ENCODE results near the gene ST3GAL3. TPM values are rescaled to one million over a fixed set of nuclear protein-coding genes. Genes with fewer than 3 reads are reported as not detected.

The ST3GAL3 gene
- total and polyA plus RNA-seq, 10 of the 15 experiments (the other 5 are each of a cell fraction or from before 2014, with no cell fraction given), result 1.2 to 19.3 (median 11.0) TPM

DNA sequence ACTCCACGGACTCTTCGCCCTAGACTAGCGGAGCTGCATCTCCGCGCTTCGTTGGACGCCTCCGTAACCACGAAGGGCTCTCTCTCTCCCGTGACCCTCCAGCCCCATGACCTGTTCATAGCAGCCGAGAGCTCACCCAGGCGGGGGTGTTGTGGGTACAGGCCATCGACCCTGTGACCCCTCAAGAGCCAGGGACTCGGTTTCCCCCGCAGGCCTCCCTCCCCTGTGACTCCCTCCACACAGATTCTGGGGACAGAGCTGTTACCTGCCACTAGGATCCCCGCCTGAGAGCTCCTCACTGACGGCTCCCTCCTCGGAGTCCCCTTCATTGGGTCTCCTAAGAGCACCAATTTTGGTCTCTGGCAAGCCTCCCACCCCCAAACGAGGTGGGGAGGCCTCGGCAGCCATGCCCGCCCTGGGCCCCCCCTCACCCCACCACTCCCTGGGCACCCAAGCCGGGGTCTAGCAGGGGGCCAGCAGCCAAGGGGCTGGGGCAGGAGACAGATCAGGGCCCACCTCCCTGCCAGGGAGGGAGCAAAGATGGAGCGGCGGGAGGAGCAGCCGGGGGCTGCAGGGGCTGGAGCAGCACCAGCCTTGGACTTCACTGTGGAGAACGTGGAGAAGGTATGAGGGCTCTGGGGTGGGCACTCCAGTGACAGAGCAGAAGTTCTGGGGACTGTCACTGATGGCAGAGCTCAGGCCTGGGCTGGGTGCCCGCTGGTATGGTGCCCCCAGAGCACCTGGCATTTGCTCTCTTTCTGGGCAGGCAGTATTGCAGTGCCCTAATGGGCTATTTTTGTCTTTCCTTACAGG is 239.9 kb downstream of the ST3GAL3 start:
- Histone ChIP-seq H3K27ac (ENCODE audit: control insufficient read depth, insufficient read depth) (peak overlapping the region; percentile 93), H4K20me1 (ENCODE audit: control insufficient read depth, insufficient read depth) (no peaks in the 10 kb centered on the region), H3K4me3 (peak overlapping the region; percentile 94), H3K27me3 (replicated peaks in 1 of 2; ENCODE audit: control insufficient read depth in 2 of 2, insufficient read depth in 2 of 2, low read length in 1 of 2) (no peaks in the 10 kb centered on the region), H3K4me2 (ENCODE audit: control insufficient read depth, insufficient read depth) (peak overlapping the region; percentile 98), H2AFZ (ENCODE audit: control insufficient read depth, low read depth, low read length) (peak overlapping the region; percentile 99), H3K36me3 (ENCODE audit: control insufficient read depth in 2 of 2, insufficient read depth in 2 of 2, low read length in 1 of 2) (0 out of 4 replicates have a peak, but pooled peaks cover 0 to 4% of the 10 kb centered on the region in 2 experiments), H3K9ac (ENCODE audit: control insufficient read depth, insufficient read depth, low read length) (peak overlapping the region; percentile 85), H3K79me2 (ENCODE audit: control insufficient read depth, insufficient read depth, low read length) (peaks cover 23% of the 10 kb centered on the region), H3K4me1 (ENCODE audit: control insufficient read depth, insufficient read depth, low read length) (peaks cover 10% of the 10 kb centered on the region), H3K9me3 (replicated peaks; ENCODE audit: control insufficient read depth, insufficient read depth, low read length) (no peaks in the 10 kb centered on the region)
- in situ Hi-C loops (cut with MboI), result no loop called here
- DNase-seq (ENCODE audit: low read depth, low spot score), result no peak
- intact Hi-C loops (cut with micrococcal nuclease; ENCODE audit: unreplicated experiment), result loop anchor here (2.0 to 5.0 kb wide), 4 partner anchors 28 to 296 kb away; partner anchors contain the start of genes ATP6V0B, KDM4A and ST3GAL3
- WGBS (ENCODE audit: insufficient coverage, insufficient replicate concordance, low lambda C conversion rate, missing lambda C conversion rate), result 1% methylated on average over 27 of the region's 27 CpGs
- POLR2A ChIA-PET, result interaction anchor here (0.6 to 3.4 kb wide), 5 partner anchors 23 to 548 kb away, joined by 3 to 18 read pairs (median 4); partner anchors contain the start of gene ATP6V0B
- BruUV-seq (replicated peaks), result TSS peak; percentile 79
- SMC1A ChIA-PET (ENCODE audit: uncharacterized antibody, unreplicated experiment), result interaction anchor here (0.5 to 7.2 kb wide), 5 partner anchors 13 to 296 kb away, joined by 3 to 100 read pairs (median 7); partner anchors contain the start of gene ARTN
- RAD21 ChIA-PET (ENCODE audit: unreplicated experiment), result interaction anchor here (0.9 to 5.8 kb wide), 6 partner anchors 12 to 297 kb away, joined by 4 to 78 read pairs (median 11); partner anchors contain the start of genes ARTN, ATP6V0B and KDM4A
- peak; percentile 23 for FAIRE-seq
- ATAC-seq, result no peak
- CTCF ChIA-PET, result interaction anchor here (0.6 to 10.4 kb wide), 10 partner anchors 14 to 296 kb away, joined by 3 to 167 read pairs (median 4); partner anchors contain the start of genes ARTN and DPH2
- TF ChIP-seq RBBP5 (conservative IDR thresholded peaks at IDR 0.05) (no peak), RB1 (IDR thresholded peaks at IDR 0.05; ENCODE audit: borderline replicate concordance) (no peak), ZSCAN29 (IDR thresholded peaks at IDR 0.05) (no peak), SKIL (IDR thresholded peaks at IDR 0.05; ENCODE audit: low read depth, poor library complexity, severe bottlenecking) (no peak), MEF2B (IDR thresholded peaks at IDR 0.05; ENCODE audit: partially characterized antibody, poor library complexity, severe bottlenecking) (no peak), NR2F1 (conservative IDR thresholded peaks at IDR 0.05) (peak; percentile 86), EZH2 (IDR thresholded peaks at IDR 0.05; ENCODE audit: borderline replicate concordance, control insufficient read depth, low read depth, low read length) (no peak), BHLHE40 (IDR thresholded peaks at IDR 0.05; ENCODE audit: borderline replicate concordance in 1 of 2, low read depth in 2 of 2, low read length in 1 of 2) (peak in 1 of 2 experiments; percentile 16; a peak in 1 of 4 replicates), IKZF1 (conservative IDR thresholded peaks at IDR 0.05) (no peak), RAD51 (IDR thresholded peaks at IDR 0.05) (no peak), SIX5 (IDR thresholded peaks at IDR 0.05; ENCODE audit: low read depth, low read length, severe bottlenecking) (no peak)
- TF ChIP-seq, protein P1, sequence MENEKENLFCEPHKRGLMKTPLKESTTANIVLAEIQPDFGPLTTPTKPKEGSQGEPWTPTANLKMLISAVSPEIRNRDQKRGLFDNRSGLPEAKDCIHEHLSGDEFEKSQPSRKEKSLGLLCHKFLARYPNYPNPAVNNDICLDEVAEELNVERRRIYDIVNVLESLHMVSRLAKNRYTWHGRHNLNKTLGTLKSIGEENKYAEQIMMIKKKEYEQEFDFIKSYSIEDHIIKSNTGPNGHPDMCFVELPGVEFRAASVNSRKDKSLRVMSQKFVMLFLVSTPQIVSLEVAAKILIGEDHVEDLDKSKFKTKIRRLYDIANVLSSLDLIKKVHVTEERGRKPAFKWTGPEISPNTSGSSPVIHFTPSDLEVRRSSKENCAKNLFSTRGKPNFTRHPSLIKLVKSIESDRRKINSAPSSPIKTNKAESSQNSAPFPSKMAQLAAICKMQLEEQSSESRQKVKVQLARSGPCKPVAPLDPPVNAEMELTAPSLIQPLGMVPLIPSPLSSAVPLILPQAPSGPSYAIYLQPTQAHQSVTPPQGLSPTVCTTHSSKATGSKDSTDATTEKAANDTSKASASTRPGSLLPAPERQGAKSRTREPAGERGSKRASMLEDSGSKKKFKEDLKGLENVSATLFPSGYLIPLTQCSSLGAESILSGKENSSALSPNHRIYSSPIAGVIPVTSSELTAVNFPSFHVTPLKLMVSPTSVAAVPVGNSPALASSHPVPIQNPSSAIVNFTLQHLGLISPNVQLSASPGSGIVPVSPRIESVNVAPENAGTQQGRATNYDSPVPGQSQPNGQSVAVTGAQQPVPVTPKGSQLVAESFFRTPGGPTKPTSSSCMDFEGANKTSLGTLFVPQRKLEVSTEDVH (IDR thresholded peaks at IDR 0.05; ENCODE audit: low read depth, partially characterized antibody), result no peak
- TF ChIP-seq, protein P2, sequence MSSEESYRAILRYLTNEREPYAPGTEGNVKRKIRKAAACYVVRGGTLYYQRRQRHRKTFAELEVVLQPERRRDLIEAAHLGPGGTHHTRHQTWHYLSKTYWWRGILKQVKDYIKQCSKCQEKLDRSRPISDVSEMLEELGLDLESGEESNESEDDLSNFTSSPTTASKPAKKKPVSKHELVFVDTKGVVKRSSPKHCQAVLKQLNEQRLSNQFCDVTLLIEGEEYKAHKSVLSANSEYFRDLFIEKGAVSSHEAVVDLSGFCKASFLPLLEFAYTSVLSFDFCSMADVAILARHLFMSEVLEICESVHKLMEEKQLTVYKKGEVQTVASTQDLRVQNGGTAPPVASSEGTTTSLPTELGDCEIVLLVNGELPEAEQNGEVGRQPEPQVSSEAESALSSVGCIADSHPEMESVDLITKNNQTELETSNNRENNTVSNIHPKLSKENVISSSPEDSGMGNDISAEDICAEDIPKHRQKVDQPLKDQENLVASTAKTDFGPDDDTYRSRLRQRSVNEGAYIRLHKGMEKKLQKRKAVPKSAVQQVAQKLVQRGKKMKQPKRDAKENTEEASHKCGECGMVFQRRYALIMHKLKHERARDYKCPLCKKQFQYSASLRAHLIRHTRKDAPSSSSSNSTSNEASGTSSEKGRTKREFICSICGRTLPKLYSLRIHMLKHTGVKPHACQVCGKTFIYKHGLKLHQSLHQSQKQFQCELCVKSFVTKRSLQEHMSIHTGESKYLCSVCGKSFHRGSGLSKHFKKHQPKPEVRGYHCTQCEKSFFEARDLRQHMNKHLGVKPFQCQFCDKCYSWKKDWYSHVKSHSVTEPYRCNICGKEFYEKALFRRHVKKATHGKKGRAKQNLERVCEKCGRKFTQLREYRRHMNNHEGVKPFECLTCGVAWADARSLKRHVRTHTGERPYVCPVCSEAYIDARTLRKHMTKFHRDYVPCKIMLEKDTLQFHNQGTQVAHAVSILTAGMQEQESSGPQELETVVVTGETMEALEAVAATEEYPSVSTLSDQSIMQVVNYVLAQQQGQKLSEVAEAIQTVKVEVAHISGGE (CRISPR knock-in tag; IDR thresholded peaks at IDR 0.05), result no peak

Measured in GM12878 (cell line).